ENCODE measurements around the gene PELI3.
A peak's percentile ranks its signal among the peaks of the same experiment; 100 is the strongest.

- TF ChIP-seq POLR2AphosphoS5 (IDR thresholded peaks at IDR 0.05; ENCODE audit: low read depth, low read length) (no peak), SIN3A (IDR thresholded peaks at IDR 0.05; ENCODE audit: borderline replicate concordance, insufficient read depth, low read length) (no peak; the same call in 1 of the 2 replicates), REST (IDR thresholded peaks at IDR 0.05; ENCODE audit: insufficient read depth in 1 of 2, low read depth in 2 of 2, low read length in 2 of 2) (peak; percentile 98 to 99), TAF1 (IDR thresholded peaks at IDR 0.05; ENCODE audit: borderline replicate concordance, insufficient read depth, low read length) (no peak)
Measured at GRCh38 chr11:66418168-66418985, 48.3 kb upstream of the PELI3 start.

Measured in PFSK-1 (cell line).